VCaP (cell line): ENCODE results near the gene PAK1IP1.
A peak's percentile ranks its signal among the peaks of the same experiment; 100 is the strongest.
"Not testable (repeated sequence)": the region's sequence is repeated elsewhere in the genome, so short reads cannot be mapped to it uniquely, and the experiment has no call there.

ENCODE experiments used
- H3K27ac ChIP-seq: fragments of 450-650 bp; 2 replicates; pipeline ENCODE4 v1.5.1; 2017
- TF ChIP-seq, protein P1 (sequence below): fragments of 450-650 bp; conservative IDR thresholded peaks from 2 replicates; pipeline ENCODE4 v1.5.1; 2017; ENCODE audit warnings: mild to moderate bottlenecking, moderate library complexity

The PAK1IP1 gene

DNA sequence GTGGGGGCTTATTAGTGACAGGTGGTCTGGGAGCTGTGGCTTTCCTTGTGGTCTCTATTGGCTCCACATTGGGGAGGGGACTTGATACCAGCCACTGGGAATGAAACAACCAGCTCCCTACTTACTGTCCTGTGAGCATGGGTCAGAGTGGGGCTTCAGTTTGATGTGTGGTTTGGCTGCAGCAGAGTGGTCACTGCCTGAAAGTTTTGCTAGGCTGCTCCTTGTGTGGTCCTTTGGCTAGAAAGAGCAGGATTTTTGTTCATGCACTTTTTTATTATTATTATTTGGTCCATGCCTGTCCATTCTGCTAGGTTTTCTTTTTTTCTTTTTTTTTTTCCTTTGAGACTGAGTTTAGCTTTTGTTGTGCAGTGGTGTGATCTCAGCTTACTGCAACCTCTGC, 45.3 kb downstream of the PAK1IP1 start:
- TF ChIP-seq, protein P1, sequence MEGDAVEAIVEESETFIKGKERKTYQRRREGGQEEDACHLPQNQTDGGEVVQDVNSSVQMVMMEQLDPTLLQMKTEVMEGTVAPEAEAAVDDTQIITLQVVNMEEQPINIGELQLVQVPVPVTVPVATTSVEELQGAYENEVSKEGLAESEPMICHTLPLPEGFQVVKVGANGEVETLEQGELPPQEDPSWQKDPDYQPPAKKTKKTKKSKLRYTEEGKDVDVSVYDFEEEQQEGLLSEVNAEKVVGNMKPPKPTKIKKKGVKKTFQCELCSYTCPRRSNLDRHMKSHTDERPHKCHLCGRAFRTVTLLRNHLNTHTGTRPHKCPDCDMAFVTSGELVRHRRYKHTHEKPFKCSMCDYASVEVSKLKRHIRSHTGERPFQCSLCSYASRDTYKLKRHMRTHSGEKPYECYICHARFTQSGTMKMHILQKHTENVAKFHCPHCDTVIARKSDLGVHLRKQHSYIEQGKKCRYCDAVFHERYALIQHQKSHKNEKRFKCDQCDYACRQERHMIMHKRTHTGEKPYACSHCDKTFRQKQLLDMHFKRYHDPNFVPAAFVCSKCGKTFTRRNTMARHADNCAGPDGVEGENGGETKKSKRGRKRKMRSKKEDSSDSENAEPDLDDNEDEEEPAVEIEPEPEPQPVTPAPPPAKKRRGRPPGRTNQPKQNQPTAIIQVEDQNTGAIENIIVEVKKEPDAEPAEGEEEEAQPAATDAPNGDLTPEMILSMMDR: no peak
- no peak overlapping the region for H3K27ac ChIP-seq

DNA sequence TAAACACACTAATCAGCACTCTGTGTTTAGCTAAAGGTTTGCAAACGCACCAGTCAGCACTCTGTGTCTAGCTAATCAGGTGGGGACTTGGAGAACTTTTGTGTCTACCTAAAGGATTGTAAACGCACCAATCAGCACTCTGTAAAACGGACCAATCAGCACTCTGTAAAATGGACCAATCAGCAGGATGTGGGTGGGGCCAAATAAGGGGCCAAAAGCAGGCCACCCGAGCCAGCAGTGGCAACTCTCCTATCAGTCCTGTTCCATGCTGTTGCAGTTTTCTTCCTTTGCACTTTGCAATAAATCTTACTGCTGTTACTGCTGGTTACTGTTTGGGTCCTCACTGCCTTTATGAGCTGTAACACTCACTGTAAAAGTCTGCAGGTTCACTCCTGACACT, 46.9 kb downstream of the PAK1IP1 start:
- not testable (repeated sequence) for H3K27ac ChIP-seq

- no peak overlapping the region for H3K27ac ChIP-seq
- TF ChIP-seq, protein P1: no peak
Measured at GRCh38 chr6:10742251-10742650, 47.5 kb downstream of the PAK1IP1 start.

DNA sequence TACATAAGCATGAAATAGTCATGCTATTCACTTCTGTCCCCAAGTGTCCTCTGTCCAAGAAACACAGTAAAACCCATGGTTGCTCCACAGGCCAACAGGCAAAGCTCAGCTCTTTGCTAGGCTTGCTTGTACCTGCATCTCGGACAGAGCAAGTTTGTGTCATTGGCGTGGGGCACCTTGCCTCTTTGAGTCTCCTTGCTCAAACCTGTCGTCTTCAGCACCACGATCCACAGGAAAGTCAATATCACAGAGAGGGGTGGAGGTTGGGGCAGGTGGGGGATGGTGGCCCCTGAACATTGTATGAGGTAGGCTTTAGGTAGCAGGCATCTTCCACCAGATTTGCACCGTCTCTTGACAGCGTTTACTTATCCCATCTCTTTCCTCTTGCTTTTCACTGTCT, 48.7 kb downstream of the PAK1IP1 start:
- no peak overlapping the region for H3K27ac ChIP-seq
- TF ChIP-seq, protein P1: no peak

DNA sequence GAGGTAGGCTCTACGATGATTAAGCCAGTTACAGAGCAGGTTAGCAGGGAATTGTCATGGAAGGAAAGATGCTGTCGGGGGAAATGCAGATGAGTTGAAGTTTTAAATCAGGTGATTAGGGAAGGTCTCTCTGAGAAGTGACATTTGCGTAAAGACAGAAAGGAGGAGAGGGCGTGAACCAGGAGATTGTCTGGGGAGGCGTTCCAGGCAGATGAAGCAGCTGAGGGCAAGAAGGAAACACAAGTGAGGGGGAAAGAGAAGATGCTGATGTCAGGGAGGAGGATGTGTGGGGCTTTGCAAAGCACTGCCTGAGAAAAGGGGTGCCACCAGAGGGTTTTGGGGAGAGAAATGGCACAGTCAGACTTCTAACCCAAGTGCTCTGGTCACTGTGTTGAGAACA, 50.3 kb downstream of the PAK1IP1 start:
- TF ChIP-seq, protein P1: no peak
- no peak overlapping the region for H3K27ac ChIP-seq

- TF ChIP-seq, protein P1: no peak
- peak overlapping the region; percentile 73 for H3K27ac ChIP-seq
Measured at GRCh38 chr6:10746915-10747250, 52.1 kb downstream of the PAK1IP1 start.

- TF ChIP-seq, protein P1: no peak
- H3K27ac ChIP-seq: peak within 1 kb of the TSS; percentile 73
Measured at GRCh38 chr6:10747251-10747972, 52.6 kb downstream of the PAK1IP1 start, which contains the start of gene TMEM14B. TMEM14B (plus strand) TSS chr6:10747805; CDS start chr6:10749246, 1,441 bp downstream.

GRCh38 chr6:10749734-10750133, 55.0 kb downstream of the PAK1IP1 start:
- no peak overlapping the region for H3K27ac ChIP-seq
- TF ChIP-seq, protein P1: no peak

- not testable (repeated sequence) for H3K27ac ChIP-seq
Measured at GRCh38 chr6:10750568-10750967, 55.8 kb downstream of the PAK1IP1 start.

DNA sequence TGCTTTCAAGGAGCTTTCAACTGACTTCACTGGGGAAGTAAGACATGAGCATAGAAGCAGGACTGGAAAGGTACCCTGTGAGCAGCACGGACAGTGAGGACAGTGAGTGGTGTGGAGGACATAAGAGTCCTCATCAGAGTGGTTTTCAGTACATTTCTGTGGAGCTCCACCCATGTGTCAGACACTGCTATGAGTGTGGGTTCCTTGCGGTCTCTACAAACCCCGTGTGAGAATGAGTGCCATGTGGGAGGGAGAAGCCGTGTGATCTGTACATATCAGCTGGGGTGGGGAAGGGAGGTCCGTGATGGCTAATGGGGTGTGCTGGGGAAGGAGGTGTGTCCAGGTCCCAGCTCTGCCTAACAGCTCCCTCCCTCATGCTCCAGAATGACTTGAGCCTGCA, 57.0 kb downstream of the PAK1IP1 start:
- not testable (repeated sequence) for H3K27ac ChIP-seq
